NCI-H2029 treated with DMSO at 0.1 percent for 48 hours (cell line): ENCODE results near the gene LIME1.
"Not testable (repeated sequence)": the region's sequence is repeated elsewhere in the genome, so short reads cannot be mapped to it uniquely, and the experiment has no call there.

ENCODE experiments used
- DNase-seq: peaks from one replicate; lab custom pipeline; 2025; lab: John Stamatoyannopoulos, UW

Gene LIME1

GRCh38 chr20:63707558-63708300 is 28.7 kb upstream of the LIME1 start, which contains the start of the genes ARFRP1 and ZGPAT:
ARFRP1 (minus strand) TSS chr20:63707976; CDS start chr20:63707091, 885 bp downstream.
ZGPAT (plus strand) TSS chr20:63708039; CDS start chr20:63708581, 542 bp downstream.
- DNase-seq: peak; percentile 39

DNA sequence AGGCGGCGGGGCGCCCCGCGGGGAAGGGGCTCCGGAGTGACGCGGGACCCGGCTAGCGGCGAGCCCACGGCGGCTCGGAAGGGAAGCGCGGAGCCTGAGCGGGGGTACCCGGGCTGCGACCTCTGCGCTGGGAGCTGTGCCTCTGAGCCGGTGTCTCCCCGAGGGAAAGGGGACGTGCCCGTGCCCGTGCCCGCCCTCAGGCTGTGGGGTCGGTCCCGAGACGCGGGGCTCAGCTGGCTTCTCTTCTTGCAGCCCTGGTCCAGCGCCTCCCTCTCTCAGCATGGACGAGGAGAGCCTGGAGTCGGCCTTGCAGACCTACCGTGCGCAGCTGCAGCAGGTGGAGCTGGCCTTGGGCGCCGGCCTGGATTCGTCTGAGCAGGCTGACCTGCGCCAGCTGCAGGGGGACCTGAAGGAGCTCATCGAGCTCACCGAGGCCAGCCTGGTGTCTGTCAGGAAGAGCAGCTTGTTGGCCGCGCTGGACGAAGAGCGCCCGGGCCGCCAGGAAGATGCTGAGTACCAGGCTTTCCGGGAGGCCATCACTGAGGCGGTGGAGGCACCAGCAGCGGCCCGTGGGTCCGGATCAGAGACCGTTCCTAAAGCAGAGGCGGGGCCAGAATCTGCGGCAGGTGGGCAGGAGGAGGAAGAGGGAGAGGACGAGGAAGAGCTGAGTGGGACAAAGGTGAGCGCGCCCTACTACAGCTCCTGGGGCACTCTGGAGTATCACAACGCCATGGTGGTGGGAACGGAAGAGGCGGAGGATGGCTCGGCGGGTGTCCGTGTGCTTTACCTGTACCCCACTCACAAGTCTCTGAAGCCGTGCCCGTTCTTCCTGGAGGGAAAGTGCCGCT is 27.9 kb upstream of the LIME1 start:
- no peak for DNase-seq

- DNase-seq: no peak
Observed at GRCh38 chr20:63709149-63709527, 27.3 kb upstream of the LIME1 start.

GRCh38 chr20:63711085-63711645 is 25.3 kb upstream of the LIME1 start:
- DNase-seq: no peak

GRCh38 chr20:63712191-63712590 is 24.3 kb upstream of the LIME1 start:
- no peak for DNase-seq

DNA sequence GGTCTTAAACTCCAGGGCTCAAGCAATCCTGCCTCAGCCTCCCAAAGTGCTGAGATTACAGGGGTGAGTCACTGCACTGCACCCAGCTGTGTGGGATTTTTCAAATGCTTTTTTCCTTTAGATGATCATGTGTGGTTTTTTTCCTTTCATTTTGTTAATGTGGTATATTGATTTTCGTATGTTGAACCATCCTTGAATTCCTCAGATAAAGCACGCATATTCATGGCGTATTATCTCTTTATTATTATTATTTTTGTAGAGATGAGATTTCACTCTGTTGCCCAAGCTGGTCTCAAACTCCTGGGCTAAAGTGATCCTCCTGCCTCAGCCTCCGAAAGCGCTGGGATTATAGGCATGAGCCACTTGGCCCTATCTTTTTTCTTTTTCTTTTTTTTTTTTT is 21.6 kb upstream of the LIME1 start:
- no peak for DNase-seq

- no peak for DNase-seq
Observed at GRCh38 chr20:63718996-63719395, 17.5 kb upstream of the LIME1 start.

GRCh38 chr20:63722967-63723622 is 13.4 kb upstream of the LIME1 start:
- DNase-seq: not testable (repeated sequence)

- not testable (repeated sequence) for DNase-seq
Observed at GRCh38 chr20:63730189-63730733, 6.2 kb upstream of the LIME1 start.

GRCh38 chr20:63731410-63731809 is 5.1 kb upstream of the LIME1 start:
- DNase-seq: no peak

- no peak for DNase-seq
Observed at GRCh38 chr20:63732118-63733095, 4.1 kb upstream of the LIME1 start.

GRCh38 chr20:63733117-63733516 is 3.3 kb upstream of the LIME1 start:
- DNase-seq: no peak

- no peak for DNase-seq
Observed at GRCh38 chr20:63733579-63734081, 2.8 kb upstream of the LIME1 start.

GRCh38 chr20:63734111-63734945 is 2.1 kb upstream of the LIME1 start:
- no peak for DNase-seq

GRCh38 chr20:63734946-63735858 is 1.3 kb upstream of the LIME1 start:
- DNase-seq: no peak

GRCh38 chr20:63736893-63737694 is 630 bp downstream of the LIME1 start:
- no peak for DNase-seq

- no peak for DNase-seq
Observed at GRCh38 chr20:63737695-63737944, 1.2 kb downstream of the LIME1 start.
